WTC11 (cell line): ENCODE results near the gene TGFBR2. TPM values are rescaled to one million over a fixed set of nuclear protein-coding genes. Genes with fewer than 3 reads are reported as not detected.

ENCODE experiments used
- ATAC-seq: fragments of 200-7000 bp; cut with Tn5 transposase; 2 replicates; pipeline ENCODE4 v1.10.0; 2021; ENCODE audit warnings: mild to moderate bottlenecking, moderate library complexity
- CTCF ChIA-PET: fragments of 300-600 bp; sonication (Branson Sonifier 250); formaldehyde crosslinking; loops from one replicate; lab custom pipeline; 2021; ENCODE audit warnings: antibody characterized with exemption; lab: Charles Lee
- POLR2A ChIA-PET: fragments of 350-600 bp; sonication (Branson Sonifier 250); formaldehyde crosslinking; loops from one replicate; lab custom pipeline; 2021; ENCODE audit warnings: antibody characterized with exemption; lab: Charles Lee
- DNase-seq: peaks from one replicate; pipeline ENCODE4 v3.0.0; 2021; ENCODE audit warnings: low spot score
- H3K27ac Mint-ChIP-seq: 2 replicates; pipeline ENCODE4 v1.8.0; 2021; ENCODE audit warnings: mixed read lengths
- H3K27me3 Mint-ChIP-seq: 2 replicates; pipeline ENCODE4 v1.8.0; 2021; ENCODE audit warnings: low read depth, mild to moderate bottlenecking, moderate library complexity, mixed read lengths
- H3K36me3 Mint-ChIP-seq: 2 replicates; pipeline ENCODE4 v1.8.0; 2021; ENCODE audit warnings: mixed read lengths
- H3K4me1 Mint-ChIP-seq: 2 replicates; pipeline ENCODE4 v1.8.0; 2022; ENCODE audit warnings: mixed read lengths
- H3K4me3 Mint-ChIP-seq: 2 replicates; pipeline ENCODE4 v1.8.0; 2021; ENCODE audit warnings: mild to moderate bottlenecking, moderate library complexity, mixed read lengths
- H3K9me3 Mint-ChIP-seq: 2 replicates; pipeline ENCODE4 v1.8.0; 2021; ENCODE audit warnings: mixed read lengths
- CREB1 ChIP-seq: sonication (generic); formaldehyde crosslinking; IDR thresholded peaks from 2 replicates; pipeline ENCODE4 v1.8.0; 2023; ENCODE audit warnings: mild to moderate bottlenecking, missing genetic modification reagents
- CREM ChIP-seq: sonication (generic); formaldehyde crosslinking; IDR thresholded peaks from 2 replicates; pipeline ENCODE4 v1.8.1; 2022; ENCODE audit warnings: mild to moderate bottlenecking, missing genetic modification reagents, moderate library complexity
- ETV6 ChIP-seq: sonication (generic); formaldehyde crosslinking; IDR thresholded peaks from 2 replicates; pipeline ENCODE4 v1.8.1; 2022; ENCODE audit warnings: mild to moderate bottlenecking, missing genetic modification reagents
- KAT7 ChIP-seq: sonication (generic); formaldehyde crosslinking; IDR thresholded peaks from 2 replicates; pipeline ENCODE4 v1.8.1; 2023; ENCODE audit warnings: missing genetic modification reagents, mild to moderate bottlenecking, borderline replicate concordance
- NR1H2 ChIP-seq: sonication (generic); formaldehyde crosslinking; IDR thresholded peaks from 2 replicates; pipeline ENCODE4 v1.9.0; 2021; ENCODE audit warnings: mild to moderate bottlenecking, moderate library complexity, missing genetic modification reagents
- RORB ChIP-seq: fragments of 250-450 bp; sonication (Bioruptor Pico); IDR thresholded peaks from 2 replicates; pipeline ENCODE4 v1.9.0; 2021; ENCODE audit warnings: mild to moderate bottlenecking
- TCF7 ChIP-seq: sonication (generic); formaldehyde crosslinking; IDR thresholded peaks from 2 replicates; pipeline ENCODE4 v1.8.0; 2022; ENCODE audit warnings: mild to moderate bottlenecking, low read depth, missing genetic modification reagents, moderate library complexity
- TEAD1 ChIP-seq: sonication (generic); formaldehyde crosslinking; IDR thresholded peaks from 2 replicates; pipeline ENCODE4 v1.8.0; 2022; ENCODE audit warnings: mild to moderate bottlenecking, missing genetic modification reagents
- TP53 ChIP-seq: sonication (generic); formaldehyde crosslinking; IDR thresholded peaks from 2 replicates; pipeline ENCODE4 v1.8.1; 2023; ENCODE audit warnings: mild to moderate bottlenecking, missing genetic modification reagents
- ZNF263 ChIP-seq: sonication (generic); formaldehyde crosslinking; IDR thresholded peaks from 2 replicates; pipeline ENCODE4 v1.8.1; 2022; ENCODE audit warnings: low read depth, mild to moderate bottlenecking, moderate library complexity, missing genetic modification reagents
- total RNA-seq: library from RNA; stranded (reverse); gene quantifications from 3 replicates; pipeline ENCODE4 v1.2.3, GENCODE V29; 2021
- TF ChIP-seq, protein P1 (sequence below): sonication (generic); formaldehyde crosslinking; IDR thresholded peaks from 2 replicates; pipeline ENCODE4 v1.8.1; 2023; ENCODE audit warnings: mild to moderate bottlenecking, missing genetic modification reagents, borderline replicate concordance
- TF ChIP-seq, protein P2 (sequence below): sonication (generic); formaldehyde crosslinking; IDR thresholded peaks from 2 replicates; pipeline ENCODE4 v1.8.1; 2023; ENCODE audit warnings: mild to moderate bottlenecking, missing genetic modification reagents, moderate library complexity
- TF ChIP-seq, protein P3 (sequence below): sonication (generic); formaldehyde crosslinking; IDR thresholded peaks from 2 replicates; pipeline ENCODE4 v1.8.1; 2022; ENCODE audit warnings: low read depth, mild to moderate bottlenecking, moderate library complexity, missing genetic modification reagents, borderline replicate concordance
- TF ChIP-seq, protein P4 (sequence below): sonication (generic); formaldehyde crosslinking; IDR thresholded peaks from 2 replicates; pipeline ENCODE4 v1.8.1; 2023; ENCODE audit warnings: mild to moderate bottlenecking, moderate library complexity, missing genetic modification reagents
- TF ChIP-seq, protein P5 (sequence below): sonication (generic); formaldehyde crosslinking; IDR thresholded peaks from 2 replicates; pipeline ENCODE4 v1.8.1; 2023; ENCODE audit warnings: mild to moderate bottlenecking, missing genetic modification reagents
- TF ChIP-seq, protein P6 (sequence below): sonication (generic); formaldehyde crosslinking; IDR thresholded peaks from 2 replicates; pipeline ENCODE4 v1.8.1; 2022; ENCODE audit warnings: missing genetic modification reagents, borderline replicate concordance
- TF ChIP-seq, protein P7 (sequence below): sonication (generic); formaldehyde crosslinking; IDR thresholded peaks from 2 replicates; pipeline ENCODE4 v1.8.1; 2023; ENCODE audit warnings: mild to moderate bottlenecking, missing genetic modification reagents, moderate library complexity

Gene TGFBR2
- total RNA-seq, 1 experiment from 2014 or later = 9.6 TPM

DNA sequence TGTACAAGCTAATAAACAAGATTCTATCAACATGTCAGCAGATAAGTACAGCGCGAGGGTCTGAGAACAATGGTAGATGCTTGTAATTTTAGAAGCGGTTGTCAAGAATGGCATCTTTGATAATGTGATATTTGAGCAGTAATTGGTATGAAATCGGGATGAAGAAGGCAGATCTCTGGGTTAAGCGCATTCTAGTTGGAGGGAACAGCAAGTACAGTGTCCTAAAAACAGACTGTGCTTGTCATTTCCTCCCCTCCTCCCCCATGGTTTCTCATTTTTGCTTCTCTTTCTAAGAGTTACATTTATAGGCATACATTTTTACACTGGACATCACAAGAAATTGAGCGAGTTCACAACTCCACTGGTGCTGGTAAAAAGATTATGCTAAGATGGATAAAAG lies 23.3 kb downstream of the TGFBR2 start:
- TF ChIP-seq, protein P1, sequence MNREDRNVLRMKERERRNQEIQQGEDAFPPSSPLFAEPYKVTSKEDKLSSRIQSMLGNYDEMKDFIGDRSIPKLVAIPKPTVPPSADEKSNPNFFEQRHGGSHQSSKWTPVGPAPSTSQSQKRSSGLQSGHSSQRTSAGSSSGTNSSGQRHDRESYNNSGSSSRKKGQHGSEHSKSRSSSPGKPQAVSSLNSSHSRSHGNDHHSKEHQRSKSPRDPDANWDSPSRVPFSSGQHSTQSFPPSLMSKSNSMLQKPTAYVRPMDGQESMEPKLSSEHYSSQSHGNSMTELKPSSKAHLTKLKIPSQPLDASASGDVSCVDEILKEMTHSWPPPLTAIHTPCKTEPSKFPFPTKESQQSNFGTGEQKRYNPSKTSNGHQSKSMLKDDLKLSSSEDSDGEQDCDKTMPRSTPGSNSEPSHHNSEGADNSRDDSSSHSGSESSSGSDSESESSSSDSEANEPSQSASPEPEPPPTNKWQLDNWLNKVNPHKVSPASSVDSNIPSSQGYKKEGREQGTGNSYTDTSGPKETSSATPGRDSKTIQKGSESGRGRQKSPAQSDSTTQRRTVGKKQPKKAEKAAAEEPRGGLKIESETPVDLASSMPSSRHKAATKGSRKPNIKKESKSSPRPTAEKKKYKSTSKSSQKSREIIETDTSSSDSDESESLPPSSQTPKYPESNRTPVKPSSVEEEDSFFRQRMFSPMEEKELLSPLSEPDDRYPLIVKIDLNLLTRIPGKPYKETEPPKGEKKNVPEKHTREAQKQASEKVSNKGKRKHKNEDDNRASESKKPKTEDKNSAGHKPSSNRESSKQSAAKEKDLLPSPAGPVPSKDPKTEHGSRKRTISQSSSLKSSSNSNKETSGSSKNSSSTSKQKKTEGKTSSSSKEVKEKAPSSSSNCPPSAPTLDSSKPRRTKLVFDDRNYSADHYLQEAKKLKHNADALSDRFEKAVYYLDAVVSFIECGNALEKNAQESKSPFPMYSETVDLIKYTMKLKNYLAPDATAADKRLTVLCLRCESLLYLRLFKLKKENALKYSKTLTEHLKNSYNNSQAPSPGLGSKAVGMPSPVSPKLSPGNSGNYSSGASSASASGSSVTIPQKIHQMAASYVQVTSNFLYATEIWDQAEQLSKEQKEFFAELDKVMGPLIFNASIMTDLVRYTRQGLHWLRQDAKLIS (CRISPR knock-in tag) = no peak
- TF ChIP-seq TCF7 (no peak), RORB (CRISPR knock-in tag) (no peak), KAT7 (CRISPR knock-in tag) (no peak)
- TF ChIP-seq, protein P2, sequence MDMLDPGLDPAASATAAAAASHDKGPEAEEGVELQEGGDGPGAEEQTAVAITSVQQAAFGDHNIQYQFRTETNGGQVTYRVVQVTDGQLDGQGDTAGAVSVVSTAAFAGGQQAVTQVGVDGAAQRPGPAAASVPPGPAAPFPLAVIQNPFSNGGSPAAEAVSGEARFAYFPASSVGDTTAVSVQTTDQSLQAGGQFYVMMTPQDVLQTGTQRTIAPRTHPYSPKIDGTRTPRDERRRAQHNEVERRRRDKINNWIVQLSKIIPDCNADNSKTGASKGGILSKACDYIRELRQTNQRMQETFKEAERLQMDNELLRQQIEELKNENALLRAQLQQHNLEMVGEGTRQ (CRISPR knock-in tag) = no peak
- TF ChIP-seq, protein P3, sequence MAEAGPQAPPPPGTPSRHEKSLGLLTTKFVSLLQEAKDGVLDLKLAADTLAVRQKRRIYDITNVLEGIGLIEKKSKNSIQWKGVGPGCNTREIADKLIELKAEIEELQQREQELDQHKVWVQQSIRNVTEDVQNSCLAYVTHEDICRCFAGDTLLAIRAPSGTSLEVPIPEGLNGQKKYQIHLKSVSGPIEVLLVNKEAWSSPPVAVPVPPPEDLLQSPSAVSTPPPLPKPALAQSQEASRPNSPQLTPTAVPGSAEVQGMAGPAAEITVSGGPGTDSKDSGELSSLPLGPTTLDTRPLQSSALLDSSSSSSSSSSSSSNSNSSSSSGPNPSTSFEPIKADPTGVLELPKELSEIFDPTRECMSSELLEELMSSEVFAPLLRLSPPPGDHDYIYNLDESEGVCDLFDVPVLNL (CRISPR knock-in tag) = no peak
- H3K36me3 Mint-ChIP-seq = peaks cover 18% of the 10 kb centered on the region
- ChIA-PET POLR2A (no interaction called here), CTCF (interaction anchor here (1.4 kb wide), 2 partner anchors 23 to 587 kb away, joined by 3 to 4 read pairs; partner anchors contain the start of gene TGFBR2)
- DNase-seq (no peak), ATAC-seq (no peak)
- H3K4me3 Mint-ChIP-seq = no peak overlapping the region
- H3K4me1 Mint-ChIP-seq = peaks cover 61% of the 10 kb centered on the region
- peaks cover 3% of the 10 kb centered on the region; the same call in 1 of the 2 replicates for H3K9me3 Mint-ChIP-seq
- no peaks in the 10 kb centered on the region for H3K27me3 Mint-ChIP-seq
- no peak overlapping the region for H3K27ac Mint-ChIP-seq

DNA sequence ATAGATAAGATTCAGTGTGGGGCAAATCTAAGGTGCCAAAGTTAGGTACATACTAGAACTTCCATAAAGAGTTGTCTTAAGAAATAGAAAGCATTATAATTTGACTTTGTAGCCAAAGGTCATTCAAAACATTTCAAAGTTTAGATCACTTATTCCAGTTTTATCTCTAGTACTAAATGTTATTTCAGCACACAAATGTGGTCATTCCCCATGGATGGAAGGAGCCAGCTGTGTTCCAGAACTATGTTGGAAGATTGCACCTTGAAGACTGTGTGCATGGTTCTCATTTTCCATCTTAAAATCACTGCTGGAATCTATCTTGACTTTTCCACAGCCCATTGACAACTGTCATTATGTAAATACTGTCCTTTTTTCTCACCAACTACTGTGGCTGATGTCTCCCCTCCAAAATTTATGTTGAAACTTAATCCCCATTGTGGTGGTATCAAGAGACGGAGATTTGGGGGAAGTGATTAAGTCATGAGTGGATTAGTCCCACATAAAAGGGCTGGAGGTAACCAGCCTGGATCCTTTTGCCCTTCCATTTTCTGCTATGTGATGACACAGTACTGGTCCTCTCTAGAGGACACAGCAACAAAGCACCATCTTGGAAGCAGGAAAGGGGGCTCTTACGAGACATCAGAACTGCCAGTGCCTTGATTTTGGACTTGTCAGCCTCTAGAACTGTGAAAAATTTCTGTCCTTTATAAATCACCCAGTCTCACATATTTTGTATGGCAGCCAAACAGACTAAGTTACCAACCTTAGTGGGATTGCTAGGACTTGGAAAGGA lies 24.0 kb downstream of the TGFBR2 start:
- H3K9me3 Mint-ChIP-seq = peaks cover 3% of the 10 kb centered on the region; the same call in 1 of the 2 replicates
- TF ChIP-seq NR1H2 (CRISPR knock-in tag) = no peak
- TF ChIP-seq, protein P4, sequence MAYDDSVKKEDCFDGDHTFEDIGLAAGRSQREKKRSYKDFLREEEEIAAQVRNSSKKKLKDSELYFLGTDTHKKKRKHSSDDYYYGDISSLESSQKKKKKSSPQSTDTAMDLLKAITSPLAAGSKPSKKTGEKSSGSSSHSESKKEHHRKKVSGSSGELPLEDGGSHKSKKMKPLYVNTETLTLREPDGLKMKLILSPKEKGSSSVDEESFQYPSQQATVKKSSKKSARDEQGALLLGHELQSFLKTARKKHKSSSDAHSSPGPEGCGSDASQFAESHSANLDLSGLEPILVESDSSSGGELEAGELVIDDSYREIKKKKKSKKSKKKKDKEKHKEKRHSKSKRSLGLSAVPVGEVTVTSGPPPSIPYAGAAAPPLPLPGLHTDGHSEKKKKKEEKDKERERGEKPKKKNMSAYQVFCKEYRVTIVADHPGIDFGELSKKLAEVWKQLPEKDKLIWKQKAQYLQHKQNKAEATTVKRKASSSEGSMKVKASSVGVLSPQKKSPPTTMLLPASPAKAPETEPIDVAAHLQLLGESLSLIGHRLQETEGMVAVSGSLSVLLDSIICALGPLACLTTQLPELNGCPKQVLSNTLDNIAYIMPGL (CRISPR knock-in tag) = no peak
- TF ChIP-seq CREB1 (CRISPR knock-in tag) = no peak
- TF ChIP-seq, protein P2 (CRISPR knock-in tag) = no peak
- TF ChIP-seq, protein P5, sequence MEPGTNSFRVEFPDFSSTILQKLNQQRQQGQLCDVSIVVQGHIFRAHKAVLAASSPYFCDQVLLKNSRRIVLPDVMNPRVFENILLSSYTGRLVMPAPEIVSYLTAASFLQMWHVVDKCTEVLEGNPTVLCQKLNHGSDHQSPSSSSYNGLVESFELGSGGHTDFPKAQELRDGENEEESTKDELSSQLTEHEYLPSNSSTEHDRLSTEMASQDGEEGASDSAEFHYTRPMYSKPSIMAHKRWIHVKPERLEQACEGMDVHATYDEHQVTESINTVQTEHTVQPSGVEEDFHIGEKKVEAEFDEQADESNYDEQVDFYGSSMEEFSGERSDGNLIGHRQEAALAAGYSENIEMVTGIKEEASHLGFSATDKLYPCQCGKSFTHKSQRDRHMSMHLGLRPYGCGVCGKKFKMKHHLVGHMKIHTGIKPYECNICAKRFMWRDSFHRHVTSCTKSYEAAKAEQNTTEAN (CRISPR knock-in tag) = no peak
- no peak for TF ChIP-seq CREM (CRISPR knock-in tag)
- TF ChIP-seq TP53 = no peak
- TF ChIP-seq ETV6 (CRISPR knock-in tag) = no peak
- TF ChIP-seq, protein P6, sequence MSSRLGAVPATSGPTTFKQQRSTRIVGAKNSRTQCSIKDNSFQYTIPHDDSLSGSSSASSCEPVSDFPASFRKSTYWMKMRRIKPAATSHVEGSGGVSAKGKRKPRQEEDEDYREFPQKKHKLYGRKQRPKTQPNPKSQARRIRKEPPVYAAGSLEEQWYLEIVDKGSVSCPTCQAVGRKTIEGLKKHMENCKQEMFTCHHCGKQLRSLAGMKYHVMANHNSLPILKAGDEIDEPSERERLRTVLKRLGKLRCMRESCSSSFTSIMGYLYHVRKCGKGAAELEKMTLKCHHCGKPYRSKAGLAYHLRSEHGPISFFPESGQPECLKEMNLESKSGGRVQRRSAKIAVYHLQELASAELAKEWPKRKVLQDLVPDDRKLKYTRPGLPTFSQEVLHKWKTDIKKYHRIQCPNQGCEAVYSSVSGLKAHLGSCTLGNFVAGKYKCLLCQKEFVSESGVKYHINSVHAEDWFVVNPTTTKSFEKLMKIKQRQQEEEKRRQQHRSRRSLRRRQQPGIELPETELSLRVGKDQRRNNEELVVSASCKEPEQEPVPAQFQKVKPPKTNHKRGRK = no peak
- TF ChIP-seq ZNF263 (CRISPR knock-in tag) = no peak
- TF ChIP-seq TEAD1 (CRISPR knock-in tag) = no peak
- TF ChIP-seq, protein P7, sequence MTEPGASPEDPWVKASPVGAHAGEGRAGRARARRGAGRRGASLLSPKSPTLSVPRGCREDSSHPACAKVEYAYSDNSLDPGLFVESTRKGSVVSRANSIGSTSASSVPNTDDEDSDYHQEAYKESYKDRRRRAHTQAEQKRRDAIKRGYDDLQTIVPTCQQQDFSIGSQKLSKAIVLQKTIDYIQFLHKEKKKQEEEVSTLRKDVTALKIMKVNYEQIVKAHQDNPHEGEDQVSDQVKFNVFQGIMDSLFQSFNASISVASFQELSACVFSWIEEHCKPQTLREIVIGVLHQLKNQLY (CRISPR knock-in tag) = no peak

More for the DNA sequence above, 24.0 kb downstream of the TGFBR2 start:
- Mint-ChIP-seq H3K4me1 (peaks cover 67% of the 10 kb centered on the region), H3K27me3 (no peaks in the 10 kb centered on the region), H3K4me3 (no peak overlapping the region), H3K36me3 (peaks cover 18% of the 10 kb centered on the region), H3K27ac (0 out of 2 replicates have a peak overlapping the region, but pooled peaks have one; percentile 12)
- ATAC-seq (no peak), DNase-seq (no peak)
- POLR2A ChIA-PET = no interaction called here
- CTCF ChIA-PET = no interaction called here
